ENCODE measurements around the gene NGRN. TPM values are rescaled to one million over a fixed set of nuclear protein-coding genes. Genes with fewer than 3 reads are reported as not detected.
A peak's percentile ranks its signal among the peaks of the same experiment; 100 is the strongest.
"Not testable (repeated sequence)": the region's sequence is repeated elsewhere in the genome, so short reads cannot be mapped to it uniquely, and the experiment has no call there.

NGRN gene
- total and polyA plus RNA-seq, 12 donors = 56.5 to 139 (median 119) TPM

GRCh38 chr15:90297021-90297420 is 31.5 kb downstream of the NGRN start:
- no peak overlapping the region for H3K27ac ChIP-seq
- ATAC-seq (no peak), DNase-seq (no peak)
- H3K4me3 ChIP-seq = no peak overlapping the region
- no peaks in the 10 kb centered on the region for H3K27me3 ChIP-seq
- intact Hi-C loops (cut with DNase I) = no loop called here
- peaks cover 0 to 7% (median 0%) of the 10 kb centered on the region in 11 donors for H3K9me3 ChIP-seq
- peaks cover 0 to 21% (median 6%) of the 10 kb centered on the region in 9 donors for H3K4me1 ChIP-seq
- TF ChIP-seq CTCF (IDR thresholded peaks at IDR 0.05) = no peak
- 90 to 91% methylated on average over 4 of the region's 4 CpGs for WGBS, 2 donors
- H3K36me3 ChIP-seq = no peaks in the 10 kb centered on the region

DNA sequence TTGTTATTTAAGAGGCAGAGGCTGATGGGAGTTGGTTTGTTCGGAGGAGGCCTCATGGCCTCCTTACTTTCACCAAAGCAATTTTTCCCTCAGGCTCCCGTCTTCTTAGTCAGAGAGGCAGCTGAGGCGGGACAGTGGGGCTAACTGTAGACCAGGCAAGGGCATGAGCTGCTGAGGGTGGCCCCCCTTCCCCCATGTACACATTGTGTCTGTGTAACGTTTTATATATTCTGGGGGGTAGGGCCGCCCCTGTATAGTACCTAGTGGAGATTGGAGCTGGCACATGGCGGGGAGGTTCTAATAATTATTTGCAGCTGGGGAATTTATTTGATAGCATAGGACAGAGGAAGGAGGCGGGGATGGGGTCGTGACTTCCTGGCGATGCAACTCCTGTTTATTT is 35.1 kb downstream of the NGRN start:
- Histone ChIP-seq H3K27me3 (no peaks in the 10 kb centered on the region), H3K27ac (no peak overlapping the region), H3K36me3 (no peaks in the 10 kb centered on the region), H3K4me3 (no peak overlapping the region), H3K4me1 (peaks cover 0 to 16% (median 7%) of the 10 kb centered on the region in 9 donors), H3K9me3 (peaks cover 0 to 7% (median 0%) of the 10 kb centered on the region in 11 donors)
- DNase-seq (no peak), ATAC-seq (peak in 1 of 8 donors; percentile 72)
- intact Hi-C loops (cut with DNase I) = no loop called here
- TF ChIP-seq CTCF (IDR thresholded peaks at IDR 0.05) = no peak
- 86 to 88% methylated on average over 9 of the region's 9 CpGs for WGBS, 2 donors

DNA sequence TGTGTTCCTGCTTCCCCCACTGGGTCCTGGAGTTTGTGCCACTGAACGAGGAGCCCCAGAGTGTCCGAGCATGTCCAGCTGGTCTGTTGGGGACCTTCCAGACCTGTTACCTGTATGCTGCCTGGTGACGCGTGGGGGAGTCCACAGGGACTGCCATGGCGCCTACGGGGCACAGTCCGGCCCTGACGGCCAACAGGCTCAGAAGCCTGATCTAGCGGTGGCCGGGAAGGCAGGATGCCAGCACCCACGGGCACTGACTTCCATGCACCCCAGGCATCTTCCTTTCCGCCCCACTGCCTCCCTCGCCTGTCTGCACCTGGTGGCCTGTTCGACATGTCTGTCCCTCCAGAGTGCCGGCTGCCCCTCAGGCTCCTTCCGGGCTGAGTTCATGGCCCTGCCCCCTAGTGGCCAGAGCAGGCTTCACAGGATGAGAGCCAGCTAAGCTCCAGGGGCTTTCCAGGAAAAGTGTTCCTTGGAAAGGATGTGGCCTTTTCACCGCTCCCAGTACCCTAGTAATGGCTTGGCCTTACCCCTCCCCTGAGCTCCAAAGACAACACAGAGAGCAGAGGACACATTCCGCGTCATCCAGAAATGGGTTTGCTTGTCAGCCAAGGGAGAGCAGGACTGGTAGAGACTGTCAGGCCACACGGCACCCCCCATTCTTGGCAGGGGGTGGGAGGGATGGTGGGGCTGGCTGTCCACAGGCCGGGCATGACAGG is 35.7 kb downstream of the NGRN start:
- Histone ChIP-seq H3K36me3 (no peaks in the 10 kb centered on the region), H3K27ac (peak overlapping the region in 4 of 10 donors; percentile 11 to 37 (median 22)), H3K4me1 (peaks cover 0 to 18% (median 7%) of the 10 kb centered on the region in 9 donors), H3K4me3 (no peak overlapping the region), H3K27me3 (no peaks in the 10 kb centered on the region), H3K9me3 (peaks cover 0 to 7% (median 0%) of the 10 kb centered on the region in 11 donors)
- 59 to 62% methylated on average over 21 of the region's 21 CpGs for WGBS, 2 donors
- intact Hi-C loops (cut with DNase I) = no loop called here
- DNase-seq (peak; percentile 61 to 69), ATAC-seq (peak; percentile 55 to 84 (median 67))
- TF ChIP-seq CTCF (IDR thresholded peaks at IDR 0.05) = peak; percentile 63 to 90 (median 79)

GRCh38 chr15:90301707-90302300 is 36.3 kb downstream of the NGRN start:
- Histone ChIP-seq H3K36me3 (no peaks in the 10 kb centered on the region), H3K4me1 (peaks cover 0 to 25% (median 7%) of the 10 kb centered on the region in 9 donors), H3K4me3 (no peak overlapping the region), H3K27me3 (no peaks in the 10 kb centered on the region), H3K27ac (peak overlapping the region in 2 of 10 donors; percentile 11 to 37), H3K9me3 (peaks cover 0 to 7% (median 0%) of the 10 kb centered on the region in 11 donors)
- intact Hi-C loops (cut with DNase I) = no loop called here
- no peak for TF ChIP-seq CTCF (IDR thresholded peaks at IDR 0.05)
- DNase-seq = no peak
- WGBS, 2 donors = 68 to 74% methylated on average over 8 of the region's 8 CpGs
- peak in 7 of 8 donors; percentile 9 to 54 (median 25) for ATAC-seq

DNA sequence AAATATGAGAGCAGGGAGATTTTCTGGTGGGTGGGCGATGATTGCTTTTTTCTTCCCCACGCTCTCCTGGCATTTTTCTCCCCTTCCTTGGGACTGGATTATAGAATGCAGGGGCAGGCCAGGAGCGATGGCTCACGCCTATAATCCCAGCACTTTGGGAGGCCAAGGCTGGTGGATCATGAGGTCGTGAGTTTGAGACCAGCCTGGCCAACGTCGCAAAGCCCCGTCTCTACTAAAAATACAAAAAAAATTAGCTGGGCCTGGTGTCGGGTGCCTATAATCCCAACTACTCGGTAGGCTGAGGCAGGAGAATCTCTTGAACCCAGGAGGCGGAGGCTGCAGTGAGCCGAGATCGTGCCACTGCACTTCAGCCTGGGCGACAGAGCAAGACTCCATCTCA is 39.9 kb downstream of the NGRN start:
- H3K4me3 ChIP-seq; H3K27ac ChIP-seq; ATAC-seq; H3K9me3 ChIP-seq; H3K36me3 ChIP-seq; H3K27me3 ChIP-seq; DNase-seq; intact Hi-C loops (cut with DNase I): not testable (repeated sequence)
- peaks cover 0 to 28% (median 7%) of the 10 kb centered on the region in 9 donors for H3K4me1 ChIP-seq
- WGBS, 2 donors = 97 to 98% methylated on average over 14 of the region's 14 CpGs
